CD4-positive, alpha-beta T cell (primary cell): ENCODE results near the gene ORM1. TPM values are rescaled to one million over a fixed set of nuclear protein-coding genes. Genes with fewer than 3 reads are reported as not detected.

Experiments
- ATAC-seq: fragments of 200-7000 bp; cut with Tn5 transposase; one replicate; pipeline ENCODE4 v1.10.0; 2022; ENCODE audit warnings: mild to moderate bottlenecking; ENCODE audit not compliant: poor library complexity
- CTCF ChIA-PET: fragments of 350-600 bp; sonication (Branson Sonifier 250); formaldehyde crosslinking; loops from one replicate; lab custom pipeline; 2021; ENCODE audit warnings: antibody characterized with exemption, inconsistent platforms; lab: Charles Lee
- POLR2A ChIA-PET: fragments of 350-600 bp; sonication (Branson Sonifier 250); formaldehyde crosslinking; loops from one replicate; lab custom pipeline; 2021; ENCODE audit warnings: antibody characterized with exemption, inconsistent platforms; lab: Charles Lee
- DNase-seq, 14 experiments: peaks; one replicate each; pipeline ENCODE4 v3.0.0-alpha.2; 2013 to 2020; ENCODE audit warnings: mixed read lengths in 2 of 14
- H3K27ac ChIP-seq, 2 donors: one replicate each; pipeline versions ENCODE4 v1.5.1 to v1.7.0; 2013; ENCODE audit warnings: low read length in 2 of 2, low read depth in 1 of 2, mild to moderate bottlenecking in 1 of 2
- H3K27me3 ChIP-seq, 2 experiments: 1 replicate in 1 of 2; 2 replicates in 1 of 2; pipeline versions ENCODE4 v1.6.1 to v1.7.0; 2013; ENCODE audit warnings: low read length in 2 of 2, control low read depth in 1 of 2, mild to moderate bottlenecking in 1 of 2, moderate library complexity in 1 of 2; ENCODE audit not compliant: insufficient read depth in 2 of 2, control insufficient read depth in 1 of 2
- H3K36me3 ChIP-seq: one replicate; pipeline ENCODE4 v1.6.1; 2013; ENCODE audit warnings: low read length, control low read depth; ENCODE audit not compliant: insufficient read depth
- H3K4me1 ChIP-seq: one replicate; pipeline ENCODE4 v1.6.1; 2013; ENCODE audit warnings: low read length, control low read depth; ENCODE audit not compliant: insufficient read depth
- H3K4me3 ChIP-seq: one replicate; pipeline ENCODE4 v1.5.1; 2013; ENCODE audit warnings: mild to moderate bottlenecking, low read length, moderate library complexity
- H3K9me3 ChIP-seq, 2 experiments: 1 replicate in 1 of 2; 2 replicates in 1 of 2; pipeline versions ENCODE4 v1.6.1 to v1.7.0; 2013; ENCODE audit warnings: low read length in 2 of 2, mild to moderate bottlenecking in 2 of 2, control low read depth in 1 of 2, moderate library complexity in 1 of 2; ENCODE audit not compliant: control insufficient read depth in 1 of 2, insufficient read depth in 1 of 2
- H3K27ac Mint-ChIP-seq: one replicate; pipeline ENCODE4 v1.8.0; 2020; ENCODE audit warnings: mixed read lengths
- H3K27me3 Mint-ChIP-seq: one replicate; pipeline ENCODE4 v1.8.0; 2021; ENCODE audit warnings: mixed read lengths
- H3K36me3 Mint-ChIP-seq: one replicate; pipeline ENCODE4 v1.8.0; 2021; ENCODE audit warnings: low read depth, mixed read lengths
- H3K4me1 Mint-ChIP-seq: one replicate; pipeline ENCODE4 v1.8.0; 2021; ENCODE audit warnings: low read depth, mixed read lengths
- H3K4me3 Mint-ChIP-seq: one replicate; pipeline ENCODE4 v1.8.0; 2020; ENCODE audit warnings: mild to moderate bottlenecking, mixed read lengths
- H3K9me3 Mint-ChIP-seq: one replicate; pipeline ENCODE4 v1.8.0; 2020; ENCODE audit warnings: mixed read lengths
- CTCF ChIP-seq: fragments of 200-600 bp; IDR thresholded peaks from one replicate; pipeline ENCODE4 v1.8.0; 2022; ENCODE audit warnings: antibody characterized with exemption, mild to moderate bottlenecking
- intact Hi-C, 2 experiments: fragments of 100-400 bp; cut with DNase I in 1 of 2; cut with micrococcal nuclease in 1 of 2; formaldehyde crosslinking; loops; one replicate each; pipeline versions ENCODE4 v1.15.1 to v1.9.0; 2023 to 2025; cut with DNase I, micrococcal nuclease
- total RNA-seq, 174 experiments: library from RNA in 2 of 174; stranded (reverse) in 2 of 174; gene quantifications; one replicate each; pipeline ENCODE4 v1.2.3 and lab custom pipeline; 2021 to 2026

Gene ORM1
- total RNA-seq, 2 experiments from 2014 or later: not detected

DNA sequence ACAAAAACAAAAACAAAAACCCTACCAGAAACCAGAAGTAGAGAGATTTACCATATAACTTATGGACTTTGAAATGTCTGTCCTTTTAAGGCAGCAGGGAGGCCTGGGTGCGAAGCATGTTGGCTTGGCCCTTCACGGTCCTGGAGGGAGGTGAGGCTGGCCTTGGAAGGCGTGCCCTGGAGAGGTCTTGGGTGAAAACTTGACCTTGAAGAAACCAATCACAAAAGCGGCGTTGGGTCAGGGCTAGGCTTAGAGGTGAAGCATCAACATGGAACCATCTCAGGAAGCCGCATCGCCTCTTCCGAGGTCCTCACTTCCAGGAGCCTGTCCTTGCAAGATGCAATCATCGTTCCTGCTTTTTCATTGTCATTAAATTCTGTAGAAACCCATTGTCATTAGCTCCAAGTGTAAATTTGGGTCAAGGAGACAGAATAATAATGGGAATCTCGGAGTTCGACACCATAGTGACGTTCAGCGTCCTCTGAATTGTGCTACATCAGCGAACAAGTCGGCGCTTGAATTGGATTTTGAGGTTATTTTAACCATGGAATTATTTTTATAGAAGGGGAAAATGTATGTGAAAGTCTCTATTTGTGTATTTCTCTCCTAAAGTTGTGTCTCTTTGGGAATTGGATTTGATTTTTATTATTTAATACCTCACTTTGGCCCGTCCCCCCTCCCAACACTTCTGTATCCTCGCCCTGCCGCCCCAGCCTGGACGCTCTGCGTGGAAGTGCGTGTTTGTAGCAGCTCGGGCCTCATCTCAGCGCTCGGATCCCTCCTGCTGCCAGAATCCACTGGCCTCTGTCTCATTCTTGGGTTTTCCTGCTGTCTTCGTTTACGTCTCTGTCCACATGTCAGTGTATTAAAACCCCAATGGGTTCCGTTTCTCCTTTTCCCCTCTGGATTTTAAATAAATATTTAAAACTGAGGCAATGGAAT lies 11.1 kb upstream of the ORM1 start:
- Histone ChIP-seq H3K27me3 (peaks cover 0 to 1% of the 10 kb centered on the region in 2 experiments), H3K27ac (no peak overlapping the region), H3K9me3 (peaks cover 0 to 5% of the 10 kb centered on the region in 2 experiments), H3K4me1 (no peaks in the 10 kb centered on the region), H3K36me3 (no peaks in the 10 kb centered on the region), H3K4me3 (no peak overlapping the region)
- Mint-ChIP-seq H3K27me3 (no peaks in the 10 kb centered on the region), H3K4me1 (no peaks in the 10 kb centered on the region), H3K4me3 (no peak overlapping the region), H3K9me3 (no peaks in the 10 kb centered on the region), H3K27ac (no peak overlapping the region), H3K36me3 (no peaks in the 10 kb centered on the region)
- intact Hi-C loops: loop anchor here in 1 of 2 experiments (10.0 kb wide), 1 partner anchor 713 kb away; no protein-coding TSS in a partner anchor
- CTCF ChIA-PET: no interaction called here
- POLR2A ChIA-PET: no interaction called here
- ATAC-seq (no peak), DNase-seq (no peak)
- no peak for TF ChIP-seq CTCF

- peaks cover 0 to 2% of the 10 kb centered on the region in 2 experiments for H3K27me3 ChIP-seq
- DNase-seq (no peak), ATAC-seq (no peak)
- H3K4me3 Mint-ChIP-seq: no peak overlapping the region
- H3K9me3 ChIP-seq: peaks cover 0 to 5% of the 10 kb centered on the region in 2 experiments
- TF ChIP-seq CTCF: no peak
- no peaks in the 10 kb centered on the region for H3K9me3 Mint-ChIP-seq
- no peak overlapping the region for H3K4me3 ChIP-seq
- no peaks in the 10 kb centered on the region for H3K4me1 ChIP-seq
- H3K27me3 Mint-ChIP-seq: no peaks in the 10 kb centered on the region
- intact Hi-C loops: loop anchor here in 1 of 2 experiments (10.0 kb wide), 1 partner anchor 712 kb away; no protein-coding TSS in a partner anchor
- no peak overlapping the region for H3K27ac Mint-ChIP-seq
- no peaks in the 10 kb centered on the region for H3K4me1 Mint-ChIP-seq
- ChIA-PET POLR2A (no interaction called here), CTCF (no interaction called here)
- no peaks in the 10 kb centered on the region for H3K36me3 Mint-ChIP-seq
- H3K36me3 ChIP-seq: no peaks in the 10 kb centered on the region
- no peak overlapping the region for H3K27ac ChIP-seq
Observed at GRCh38 chr9:114312513-114312875, 10.4 kb upstream of the ORM1 start.

DNA sequence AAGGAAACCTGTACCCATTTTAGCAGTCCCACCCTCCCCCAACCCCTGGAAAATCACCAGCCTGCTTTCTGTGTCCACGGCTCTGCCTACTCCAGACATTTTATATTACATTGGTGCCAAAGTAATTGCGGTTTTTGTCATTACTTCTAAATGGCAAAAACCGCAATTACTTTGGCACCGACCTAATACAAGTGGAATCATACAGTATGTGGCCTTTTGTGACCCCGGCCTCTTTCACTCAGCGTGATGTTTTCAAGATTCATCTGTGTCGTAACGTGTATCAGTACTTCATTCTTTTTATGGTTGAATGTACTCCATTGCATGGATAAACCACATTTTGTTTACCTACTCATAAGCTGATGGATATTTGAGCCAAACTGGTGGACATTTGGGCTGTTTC lies 9.7 kb upstream of the ORM1 start:
- Histone ChIP-seq H3K27me3 (peaks cover 0 to 2% of the 10 kb centered on the region in 2 experiments), H3K36me3 (no peaks in the 10 kb centered on the region), H3K4me3 (no peak overlapping the region), H3K27ac (no peak overlapping the region), H3K9me3 (peaks cover 0 to 5% of the 10 kb centered on the region in 2 experiments), H3K4me1 (no peaks in the 10 kb centered on the region)
- intact Hi-C loops: loop anchor here in 1 of 2 experiments (10.0 kb wide), 1 partner anchor 712 kb away; no protein-coding TSS in a partner anchor
- TF ChIP-seq CTCF: no peak
- ChIA-PET POLR2A (no interaction called here), CTCF (no interaction called here)
- H3K36me3 Mint-ChIP-seq: no peaks in the 10 kb centered on the region
- H3K4me3 Mint-ChIP-seq: no peak overlapping the region
- no peak for ATAC-seq
- no peak overlapping the region for H3K27ac Mint-ChIP-seq
- H3K4me1 Mint-ChIP-seq: no peaks in the 10 kb centered on the region
- no peaks in the 10 kb centered on the region for H3K27me3 Mint-ChIP-seq
- H3K9me3 Mint-ChIP-seq: no peaks in the 10 kb centered on the region
- no peak for DNase-seq
